SJSA1 (cell line): ENCODE measurements around the gene ZNF718. TPM values are rescaled to one million over a fixed set of nuclear protein-coding genes. Genes with fewer than 3 reads are reported as not detected.
"Not testable (repeated sequence)": the region's sequence is repeated elsewhere in the genome, so short reads cannot be mapped to it uniquely, and the experiment has no call there.

Experiments used
- DNase-seq, 2 experiments: peaks; one replicate each; pipeline ENCODE4 v3.0.0-alpha.2; 2015 to 2020; ENCODE audit warnings: low spot score in 2 of 2, low read depth in 1 of 2
- H3K27ac ChIP-seq: fragments of 250-450 bp; sonication (Bioruptor Pico); 2 replicates; pipeline ENCODE4 v1.5.1; 2020; ENCODE audit warnings: mild to moderate bottlenecking, moderate library complexity
- H3K27me3 ChIP-seq: fragments of 250-450 bp; sonication (Bioruptor Pico); replicated peaks from 2 replicates; pipeline ENCODE4 v1.5.1; 2020; ENCODE audit warnings: mild to moderate bottlenecking, moderate library complexity
- H3K36me3 ChIP-seq: fragments of 250-450 bp; sonication (Bioruptor Pico); 2 replicates; pipeline ENCODE4 v1.5.1; 2020; ENCODE audit warnings: mild to moderate bottlenecking
- H3K4me1 ChIP-seq: fragments of 250-450 bp; sonication (Bioruptor Pico); replicated peaks from 2 replicates; pipeline ENCODE4 v1.6.1; 2021; ENCODE audit warnings: mild to moderate bottlenecking
- H3K4me3 ChIP-seq: fragments of 250-450 bp; sonication (Bioruptor Pico); 2 replicates; pipeline ENCODE4 v1.5.1; 2020; ENCODE audit warnings: mild to moderate bottlenecking
- H3K9me3 ChIP-seq: fragments of 250-450 bp; sonication (Bioruptor Pico); replicated peaks from 2 replicates; pipeline ENCODE4 v1.5.1; 2020; ENCODE audit warnings: mild to moderate bottlenecking
- total RNA-seq: library from RNA; depleted of rRNA; stranded (reverse); fragments of >200 nt; shearing (Covaris generic); gene quantifications from 2 replicates; pipeline ENCODE4 v1.2.3, GENCODE V29; 2014; rRNA removed

The ZNF718 gene
- 0.05 and 0.25 TPM in 2 replicates for total RNA-seq

GRCh38 chr4:124275-125081, at the start of gene ZNF718:
Gene ZNF718 (plus strand): TSS chr4:124501. CDS start chr4:124671, 170 bp downstream.
- peak in 1 of 2 experiments; percentile 4 for DNase-seq
- Histone ChIP-seq H3K4me3 (peak within 1 kb of the TSS; percentile 27), H3K27me3 (no peaks in the 10 kb centered on the region), H3K27ac (no peak within 1 kb of the TSS), H3K9me3 (no peaks in the 10 kb centered on the region), H3K4me1 (no peaks in the 10 kb centered on the region), H3K36me3 (no peaks in the 10 kb centered on the region)

GRCh38 chr4:85951-86350, 38.4 kb upstream of the ZNF718 start:
- Histone ChIP-seq H3K36me3 (no peaks in the 10 kb centered on the region), H3K27me3 (no peaks in the 10 kb centered on the region), H3K27ac (no peak overlapping the region), H3K4me3 (no peak overlapping the region), H3K9me3 (no peaks in the 10 kb centered on the region), H3K4me1 (no peaks in the 10 kb centered on the region)
- no peak for DNase-seq

GRCh38 chr4:86559-87324, 37.6 kb upstream of the ZNF718 start:
- not testable (repeated sequence) for H3K36me3 ChIP-seq, H3K27ac ChIP-seq, H3K4me1 ChIP-seq, DNase-seq, H3K27me3 ChIP-seq, H3K4me3 ChIP-seq, H3K9me3 ChIP-seq

- no peaks in the 10 kb centered on the region for H3K9me3 ChIP-seq
- no peak overlapping the region for H3K4me3 ChIP-seq
- H3K27ac ChIP-seq, result no peak overlapping the region
- H3K4me1 ChIP-seq, result no peaks in the 10 kb centered on the region
- DNase-seq, result no peak
- H3K27me3 ChIP-seq, result no peaks in the 10 kb centered on the region
- H3K36me3 ChIP-seq, result no peaks in the 10 kb centered on the region
These were observed 25.9 kb upstream of the ZNF718 start for GRCh38 chr4:98386-98785.

GRCh38 chr4:99863-100262, 24.4 kb upstream of the ZNF718 start:
- H3K4me1 ChIP-seq, result no peaks in the 10 kb centered on the region
- DNase-seq, result no peak
- H3K9me3 ChIP-seq, result no peaks in the 10 kb centered on the region
- no peak overlapping the region for H3K4me3 ChIP-seq
- no peak overlapping the region for H3K27ac ChIP-seq
- no peaks in the 10 kb centered on the region for H3K36me3 ChIP-seq
- H3K27me3 ChIP-seq, result no peaks in the 10 kb centered on the region

GRCh38 chr4:107083-107443, 17.2 kb upstream of the ZNF718 start:
- Histone ChIP-seq H3K4me3 (no peak overlapping the region), H3K36me3 (no peaks in the 10 kb centered on the region), H3K27me3 (no peaks in the 10 kb centered on the region), H3K27ac (no peak overlapping the region), H3K9me3 (no peaks in the 10 kb centered on the region), H3K4me1 (no peaks in the 10 kb centered on the region)
- no peak for DNase-seq

- no peak for DNase-seq
- no peak overlapping the region for H3K4me3 ChIP-seq
- no peak overlapping the region for H3K27ac ChIP-seq
- no peaks in the 10 kb centered on the region for H3K9me3 ChIP-seq
- no peaks in the 10 kb centered on the region for H3K4me1 ChIP-seq
- no peaks in the 10 kb centered on the region for H3K27me3 ChIP-seq
- no peaks in the 10 kb centered on the region for H3K36me3 ChIP-seq
These were observed 16.6 kb upstream of the ZNF718 start for GRCh38 chr4:107444-108429.

GRCh38 chr4:112771-113170, 11.5 kb upstream of the ZNF718 start:
- H3K9me3 ChIP-seq, result no peaks in the 10 kb centered on the region
- no peaks in the 10 kb centered on the region for H3K36me3 ChIP-seq
- H3K27ac ChIP-seq, result no peak overlapping the region
- no peaks in the 10 kb centered on the region for H3K27me3 ChIP-seq
- H3K4me3 ChIP-seq, result no peak overlapping the region
- no peak for DNase-seq
- no peaks in the 10 kb centered on the region for H3K4me1 ChIP-seq

GRCh38 chr4:113732-114131, 10.6 kb upstream of the ZNF718 start:
- H3K36me3 ChIP-seq, result no peaks in the 10 kb centered on the region
- H3K4me3 ChIP-seq, result no peak overlapping the region
- no peak overlapping the region for H3K27ac ChIP-seq
- H3K9me3 ChIP-seq, result no peaks in the 10 kb centered on the region
- H3K4me1 ChIP-seq, result no peaks in the 10 kb centered on the region
- H3K27me3 ChIP-seq, result no peaks in the 10 kb centered on the region
- DNase-seq, result no peak

GRCh38 chr4:114149-114548, 10.2 kb upstream of the ZNF718 start:
- Histone ChIP-seq H3K36me3 (no peaks in the 10 kb centered on the region), H3K27ac (no peak overlapping the region), H3K4me3 (no peak overlapping the region), H3K27me3 (no peaks in the 10 kb centered on the region), H3K4me1 (no peaks in the 10 kb centered on the region), H3K9me3 (no peaks in the 10 kb centered on the region)
- DNase-seq, result no peak

- Histone ChIP-seq H3K4me1 (no peaks in the 10 kb centered on the region), H3K9me3 (no peaks in the 10 kb centered on the region), H3K27me3 (no peaks in the 10 kb centered on the region), H3K36me3 (no peaks in the 10 kb centered on the region), H3K27ac (no peak overlapping the region), H3K4me3 (no peak overlapping the region)
- no peak for DNase-seq
These were observed 7.8 kb upstream of the ZNF718 start for GRCh38 chr4:116499-116898.

- H3K36me3 ChIP-seq, result no peaks in the 10 kb centered on the region
- DNase-seq, result no peak
- H3K27me3 ChIP-seq, result no peaks in the 10 kb centered on the region
- H3K9me3 ChIP-seq, result no peaks in the 10 kb centered on the region
- H3K4me3 ChIP-seq, result no peak overlapping the region
- H3K27ac ChIP-seq, result no peak overlapping the region
- no peaks in the 10 kb centered on the region for H3K4me1 ChIP-seq
These were observed 3.7 kb upstream of the ZNF718 start for GRCh38 chr4:120616-121015.

GRCh38 chr4:121408-122084, 2.8 kb upstream of the ZNF718 start:
- no peak for DNase-seq

More at GRCh38 chr4:121408-122084, 2.8 kb upstream of the ZNF718 start:
- Histone ChIP-seq H3K4me3 (no peak overlapping the region), H3K27me3 (no peaks in the 10 kb centered on the region), H3K9me3 (no peaks in the 10 kb centered on the region), H3K4me1 (no peaks in the 10 kb centered on the region), H3K27ac (no peak overlapping the region), H3K36me3 (no peaks in the 10 kb centered on the region)
